ENCODE results near the gene ZNF74. TPM values are rescaled to one million over a fixed set of nuclear protein-coding genes. Genes with fewer than 3 reads are reported as not detected.
"Not testable (repeated sequence)": the region's sequence is repeated elsewhere in the genome, so short reads cannot be mapped to it uniquely, and the experiment has no call there.

ZNF74 gene
- total and polyA plus RNA-seq, 2 experiments from 2014 or later = 24.4 to 90.9 TPM

DNA sequence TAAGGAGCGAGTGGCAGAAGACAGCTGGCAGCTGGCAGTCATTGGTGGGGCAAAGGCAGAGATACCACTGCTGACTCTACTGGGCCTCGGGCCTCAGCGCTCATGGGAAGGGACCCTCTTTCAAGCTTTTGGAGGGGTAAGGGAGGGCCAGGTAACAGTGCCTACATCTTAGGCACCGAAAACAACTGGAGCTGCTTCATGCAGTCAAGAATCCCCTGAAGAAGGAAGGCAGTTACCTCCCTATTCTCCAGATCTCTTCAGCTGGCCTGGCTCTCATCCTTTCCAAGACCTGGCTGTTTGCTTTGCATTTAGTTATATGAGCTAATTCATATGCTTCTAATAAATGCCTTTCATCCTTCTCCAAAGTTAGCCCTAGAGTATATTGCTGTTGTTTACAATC lies 15.8 kb upstream of the ZNF74 start:
- TF ChIP-seq CTCF (IDR thresholded peaks at IDR 0.05; ENCODE audit: low read depth, low read length) = no peak
- Histone ChIP-seq H3K36me3 (no peaks in the 10 kb centered on the region), H3K9me3 (ENCODE audit: low read depth) (no peaks in the 10 kb centered on the region), H3K4me3 (no peak overlapping the region), H3K27me3 (no peaks in the 10 kb centered on the region), H3K27ac (no peak overlapping the region), H3K4me1 (ENCODE audit: low read depth) (no peaks in the 10 kb centered on the region)
- DNase-seq (ENCODE audit: low read depth in 1 of 2, low spot score in 1 of 2) = no peak

- H3K27ac ChIP-seq; H3K27me3 ChIP-seq; H3K4me3 ChIP-seq; DNase-seq (ENCODE audit: low read depth in 1 of 2, low spot score in 1 of 2); H3K9me3 ChIP-seq (ENCODE audit: low read depth); H3K4me1 ChIP-seq (ENCODE audit: low read depth); H3K36me3 ChIP-seq: not testable (repeated sequence)
Measured at GRCh38 chr22:20378684-20379083, 15.3 kb upstream of the ZNF74 start.

DNA sequence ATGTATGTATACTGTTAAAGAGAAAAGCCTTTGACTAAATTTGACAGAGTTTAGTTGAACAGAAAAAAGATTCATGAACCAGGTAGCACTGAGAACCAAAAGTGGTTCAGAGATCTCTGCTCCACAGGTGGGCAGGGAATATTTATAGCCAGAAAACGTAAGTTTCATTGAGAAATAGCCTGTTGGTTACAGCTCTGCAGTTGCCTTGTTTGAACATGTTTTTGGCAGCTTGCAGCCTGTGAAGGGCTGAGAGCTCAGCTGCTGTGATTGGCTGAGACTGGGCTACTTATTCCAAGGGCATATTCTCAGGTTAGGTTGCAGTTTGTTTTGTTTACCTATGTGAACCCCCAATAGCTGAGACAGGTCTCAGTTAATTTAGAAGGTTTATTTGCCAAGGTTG lies 13.5 kb upstream of the ZNF74 start:
- Histone ChIP-seq H3K27ac (no peak overlapping the region), H3K9me3 (ENCODE audit: low read depth) (no peaks in the 10 kb centered on the region), H3K27me3 (no peaks in the 10 kb centered on the region), H3K4me3 (no peak overlapping the region), H3K4me1 (ENCODE audit: low read depth) (no peaks in the 10 kb centered on the region), H3K36me3 (no peaks in the 10 kb centered on the region)
- DNase-seq (ENCODE audit: low read depth in 1 of 2, low spot score in 1 of 2) = no peak
- TF ChIP-seq CTCF (IDR thresholded peaks at IDR 0.05; ENCODE audit: low read depth, low read length) = no peak

- Histone ChIP-seq H3K4me1 (ENCODE audit: low read depth) (no peaks in the 10 kb centered on the region), H3K36me3 (no peaks in the 10 kb centered on the region), H3K9me3 (ENCODE audit: low read depth) (no peaks in the 10 kb centered on the region), H3K27me3 (no peaks in the 10 kb centered on the region), H3K4me3 (no peak overlapping the region), H3K27ac (no peak overlapping the region)
- no peak for TF ChIP-seq CTCF (IDR thresholded peaks at IDR 0.05; ENCODE audit: low read depth, low read length)
- no peak for DNase-seq (ENCODE audit: low read depth in 1 of 2, low spot score in 1 of 2)
Measured at GRCh38 chr22:20383538-20383937, 10.4 kb upstream of the ZNF74 start.

DNA sequence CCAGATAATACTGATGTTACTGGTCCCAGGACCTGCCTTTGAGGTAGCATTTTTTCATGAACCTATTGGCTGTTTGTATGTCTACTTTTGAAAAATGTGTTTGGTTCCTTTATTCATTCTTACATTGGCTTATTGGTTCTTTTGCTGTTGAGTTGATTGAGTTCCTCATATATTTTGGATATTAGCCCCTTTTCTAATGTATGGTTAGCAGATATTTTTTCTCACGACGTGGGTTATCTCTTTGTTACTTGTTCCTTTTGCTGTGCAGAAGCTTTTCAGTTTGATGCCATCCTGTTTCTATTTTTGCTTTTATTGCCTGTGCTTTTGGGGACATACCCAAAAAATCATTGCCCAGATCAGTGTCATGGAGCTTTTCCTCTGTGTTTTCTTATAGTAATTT lies 9.8 kb upstream of the ZNF74 start:
- H3K27ac ChIP-seq = no peak overlapping the region

DNA sequence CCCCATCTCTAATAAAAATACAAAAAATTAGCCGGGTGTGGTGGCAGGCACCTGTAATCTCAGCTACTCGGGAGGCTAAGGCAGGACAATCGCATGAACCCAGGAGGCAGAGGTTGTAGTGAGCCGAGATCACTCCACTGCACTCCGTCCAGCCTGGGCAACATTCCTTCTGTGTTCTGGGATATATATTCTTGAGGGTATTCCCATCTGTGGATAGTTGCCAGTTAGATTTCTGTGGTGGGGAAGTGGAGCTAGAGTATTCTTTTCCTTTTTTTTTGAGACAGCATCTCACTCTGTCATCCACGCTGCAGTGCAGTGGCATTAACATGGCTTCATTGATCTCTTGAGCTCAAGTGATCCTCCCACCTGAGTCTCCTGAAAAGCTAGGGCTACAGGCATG lies 9.1 kb upstream of the ZNF74 start:
- Histone ChIP-seq H3K9me3 (ENCODE audit: low read depth) (no peaks in the 10 kb centered on the region), H3K4me1 (ENCODE audit: low read depth) (no peaks in the 10 kb centered on the region), H3K4me3 (no peak overlapping the region), H3K27me3 (no peaks in the 10 kb centered on the region), H3K27ac (no peak overlapping the region), H3K36me3 (no peaks in the 10 kb centered on the region)
- DNase-seq (ENCODE audit: low read depth in 1 of 2, low spot score in 1 of 2) = no peak
- no peak for TF ChIP-seq CTCF (IDR thresholded peaks at IDR 0.05; ENCODE audit: low read depth, low read length)

More for the DNA sequence above, 9.8 kb upstream of the ZNF74 start:
- Histone ChIP-seq H3K9me3 (ENCODE audit: low read depth) (no peaks in the 10 kb centered on the region), H3K4me3 (no peak overlapping the region), H3K27me3 (no peaks in the 10 kb centered on the region), H3K4me1 (ENCODE audit: low read depth) (no peaks in the 10 kb centered on the region), H3K36me3 (no peaks in the 10 kb centered on the region)
- no peak for DNase-seq (ENCODE audit: low read depth in 1 of 2, low spot score in 1 of 2)
- no peak for TF ChIP-seq CTCF (IDR thresholded peaks at IDR 0.05; ENCODE audit: low read depth, low read length)
